Measurements from ENCODE around the gene KRTAP10-1. TPM values are rescaled to one million over a fixed set of nuclear protein-coding genes. Genes with fewer than 3 reads are reported as not detected.

KRTAP10-1 gene
- total RNA-seq, 1 experiment from 2014 or later = 0.47 TPM

- Histone ChIP-seq H3K4me1 (ENCODE audit: insufficient read depth, low read length, poor library complexity, severe bottlenecking) (no peaks in the 10 kb centered on the region), H3K4me3 (ENCODE audit: low read depth, low read length, poor library complexity, severe bottlenecking) (no peak overlapping the region), H3K9me3 (ENCODE audit: low read depth, low read length, poor library complexity, severe bottlenecking) (no peaks in the 10 kb centered on the region), H3K27me3 (replicated peaks; ENCODE audit: insufficient read depth, low read depth, low read length, poor library complexity) (no peaks in the 10 kb centered on the region), H3K27ac (ENCODE audit: low read depth, low read length, poor library complexity, severe bottlenecking) (no peak overlapping the region), H3K36me3 (ENCODE audit: insufficient read depth, low read length, poor library complexity, severe bottlenecking) (no peaks in the 10 kb centered on the region)
- no TSS peak for BruUV-seq (replicated peaks)
- TF ChIP-seq CTCF (conservative IDR thresholded peaks at IDR 0.05; ENCODE audit: low read depth, low read length) = no peak
- TF ChIP-seq EZH2 (IDR thresholded peaks at IDR 0.05; ENCODE audit: borderline replicate concordance, low read depth, low read length, poor library complexity, severe bottlenecking) = no peak
- no peak for DNase-seq (ENCODE audit: low spot score)
- POLR2A ChIA-PET (ENCODE audit: low non-redundant PET) = no interaction called here
- CTCF ChIA-PET = no interaction called here
- intact Hi-C loops (cut with micrococcal nuclease; ENCODE audit: unreplicated experiment) = no loop called here
These were observed 27.6 kb upstream of the KRTAP10-1 start for GRCh38 chr21:44567481-44568171.

DNA sequence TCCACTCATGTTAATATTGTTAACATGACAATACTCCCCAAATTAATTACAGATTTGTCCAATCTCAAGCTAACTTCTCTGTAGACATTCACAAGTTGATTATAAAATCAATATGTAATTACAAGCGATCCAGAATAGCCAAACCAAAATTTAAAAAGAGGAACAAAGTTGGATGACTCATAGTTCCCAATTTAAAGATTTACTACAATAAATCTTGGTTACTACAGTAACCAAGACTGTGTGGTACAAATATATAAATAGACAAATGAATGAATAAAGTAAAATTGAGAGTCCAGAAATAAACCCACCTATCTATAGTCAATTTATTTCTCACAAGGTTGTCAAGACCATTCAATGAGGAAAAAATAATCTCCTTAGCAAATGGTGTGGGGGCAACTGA lies 26.4 kb upstream of the KRTAP10-1 start:
- ChIA-PET CTCF (no interaction called here), POLR2A (ENCODE audit: low non-redundant PET) (no interaction called here)
- H3K4me1 ChIP-seq (ENCODE audit: insufficient read depth, low read length, poor library complexity, severe bottlenecking) = no peaks in the 10 kb centered on the region
- H3K27ac ChIP-seq (ENCODE audit: low read depth, low read length, poor library complexity, severe bottlenecking) = no peak overlapping the region
- no peaks in the 10 kb centered on the region for H3K9me3 ChIP-seq (ENCODE audit: low read depth, low read length, poor library complexity, severe bottlenecking)
- TF ChIP-seq EZH2 (IDR thresholded peaks at IDR 0.05; ENCODE audit: borderline replicate concordance, low read depth, low read length, poor library complexity, severe bottlenecking) (no peak), CTCF (conservative IDR thresholded peaks at IDR 0.05; ENCODE audit: low read depth, low read length) (no peak)
- no peak overlapping the region for H3K4me3 ChIP-seq (ENCODE audit: low read depth, low read length, poor library complexity, severe bottlenecking)
- DNase-seq (ENCODE audit: low spot score) = no peak
- intact Hi-C loops (cut with micrococcal nuclease; ENCODE audit: unreplicated experiment) = no loop called here
- no peaks in the 10 kb centered on the region for H3K36me3 ChIP-seq (ENCODE audit: insufficient read depth, low read length, poor library complexity, severe bottlenecking)
- H3K27me3 ChIP-seq (replicated peaks; ENCODE audit: insufficient read depth, low read depth, low read length, poor library complexity) = no peaks in the 10 kb centered on the region
- no TSS peak for BruUV-seq (replicated peaks)

DNA sequence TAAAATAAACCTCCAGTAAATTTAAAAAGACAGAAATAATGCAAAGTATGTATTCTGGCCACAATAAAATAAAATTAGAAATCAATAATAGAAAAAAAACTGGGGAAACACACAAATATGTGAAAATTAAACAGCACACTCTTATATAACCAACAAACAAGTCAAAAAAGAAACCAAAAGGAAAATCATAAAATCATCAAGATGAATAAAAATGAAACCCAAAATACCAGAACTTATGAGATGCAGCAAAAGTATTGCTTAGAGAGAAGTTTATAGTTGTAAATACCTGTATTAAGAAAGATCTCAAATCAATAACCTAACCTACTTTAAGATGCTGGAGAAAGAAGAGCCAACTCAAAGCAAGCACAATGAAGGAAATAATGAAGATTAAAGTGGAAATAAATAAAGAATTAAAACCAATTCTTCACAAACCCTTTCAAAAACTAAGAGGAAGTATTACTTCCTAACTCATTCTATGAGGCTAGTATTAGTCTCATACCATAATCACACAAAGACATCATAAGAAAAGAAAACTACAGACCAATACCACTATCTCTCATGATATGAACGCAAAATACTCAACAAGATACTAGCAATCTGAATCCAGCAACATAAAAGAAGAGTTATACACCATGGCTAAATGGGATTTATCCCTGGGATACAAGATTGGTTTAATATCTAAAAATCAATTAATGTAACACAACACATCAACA lies 25.0 kb upstream of the KRTAP10-1 start:
- H3K4me1 ChIP-seq (ENCODE audit: insufficient read depth, low read length, poor library complexity, severe bottlenecking) = no peaks in the 10 kb centered on the region
- intact Hi-C loops (cut with micrococcal nuclease; ENCODE audit: unreplicated experiment) = no loop called here
- TF ChIP-seq EZH2 (IDR thresholded peaks at IDR 0.05; ENCODE audit: borderline replicate concordance, low read depth, low read length, poor library complexity, severe bottlenecking) = no peak
- no peak for TF ChIP-seq CTCF (conservative IDR thresholded peaks at IDR 0.05; ENCODE audit: low read depth, low read length)
- BruUV-seq (replicated peaks) = no TSS peak
- no peaks in the 10 kb centered on the region for H3K9me3 ChIP-seq (ENCODE audit: low read depth, low read length, poor library complexity, severe bottlenecking)
- no peaks in the 10 kb centered on the region for H3K27me3 ChIP-seq (replicated peaks; ENCODE audit: insufficient read depth, low read depth, low read length, poor library complexity)
- H3K36me3 ChIP-seq (ENCODE audit: insufficient read depth, low read length, poor library complexity, severe bottlenecking) = no peaks in the 10 kb centered on the region
- H3K27ac ChIP-seq (ENCODE audit: low read depth, low read length, poor library complexity, severe bottlenecking) = no peak overlapping the region
- no peak for DNase-seq (ENCODE audit: low spot score)
- ChIA-PET CTCF (no interaction called here), POLR2A (ENCODE audit: low non-redundant PET) (no interaction called here)
- H3K4me3 ChIP-seq (ENCODE audit: low read depth, low read length, poor library complexity, severe bottlenecking) = no peak overlapping the region

Measured in A673 (cell line).